SKM-1 (cell line): Measurements from ENCODE around the gene CELSR2.
A peak's percentile ranks its signal among the peaks of the same experiment; 100 is the strongest.

ENCODE experiments used
- DNase-seq: peaks from one replicate; lab custom pipeline; 2025; ENCODE audit not compliant: unreplicated experiment; lab: John Stamatoyannopoulos, UW

The CELSR2 gene

GRCh38 chr1:109262231-109263055 lies 13.1 kb downstream of the CELSR2 start:
- no peak for DNase-seq

- DNase-seq: no peak
Observed at GRCh38 chr1:109263234-109263596, 13.9 kb downstream of the CELSR2 start.

- peak; percentile 8 for DNase-seq
Observed at GRCh38 chr1:109263597-109264378, 14.4 kb downstream of the CELSR2 start.

- DNase-seq: no peak
Observed at GRCh38 chr1:109264379-109264755, 15.0 kb downstream of the CELSR2 start.

- no peak for DNase-seq
Observed at GRCh38 chr1:109265016-109265415, 15.7 kb downstream of the CELSR2 start.

GRCh38 chr1:109265741-109266330 lies 16.5 kb downstream of the CELSR2 start:
- no peak for DNase-seq

GRCh38 chr1:109266965-109267364 lies 17.6 kb downstream of the CELSR2 start:
- DNase-seq: no peak

- DNase-seq: no peak
Observed at GRCh38 chr1:109267743-109268300, 18.5 kb downstream of the CELSR2 start.

GRCh38 chr1:109268431-109269211 lies 19.3 kb downstream of the CELSR2 start:
- no peak for DNase-seq

- DNase-seq: no peak
Observed at GRCh38 chr1:109269212-109269980, 20.1 kb downstream of the CELSR2 start.

- no peak for DNase-seq
Observed at GRCh38 chr1:109269981-109270622, 20.8 kb downstream of the CELSR2 start.

- no peak for DNase-seq
Observed at GRCh38 chr1:109270623-109271317, 21.4 kb downstream of the CELSR2 start.

- no peak for DNase-seq
Observed at GRCh38 chr1:109271458-109271857, 22.1 kb downstream of the CELSR2 start.

GRCh38 chr1:109272021-109272799 lies 22.9 kb downstream of the CELSR2 start:
- no peak for DNase-seq

- no peak for DNase-seq
Observed at GRCh38 chr1:109272831-109273547, 23.6 kb downstream of the CELSR2 start.

- DNase-seq: no peak
Observed at GRCh38 chr1:109273570-109274288, 24.4 kb downstream of the CELSR2 start.
